GM23338 (cell line): ENCODE measurements around the gene ANKRD55. TPM values are rescaled to one million over a fixed set of nuclear protein-coding genes. Genes with fewer than 3 reads are reported as not detected.

Experiments used
- ATAC-seq: fragments of 200-7000 bp; cut with Tn5 transposase; 3 replicates; pipeline ENCODE4 v1.9.1; 2020
- DNase-seq: peaks from one replicate; pipeline ENCODE4 v3.0.0-alpha.2; 2015; ENCODE audit warnings: low spot score
- H2AFZ ChIP-seq: fragments of 200-600 bp; sonication (generic); 2 replicates; pipeline ENCODE4 v1.8.0; 2016; ENCODE audit warnings: antibody characterized with exemption, mild to moderate bottlenecking, moderate library complexity
- H3F3A ChIP-seq: fragments of 200-600 bp; sonication (generic); replicated peaks from 2 replicates; pipeline ENCODE4 v1.8.0; 2017; ENCODE audit warnings: antibody characterized with exemption, mixed run types, low read depth
- H3K27ac ChIP-seq: fragments of 200-600 bp; sonication (generic); 2 replicates; pipeline ENCODE4 v1.6.1; 2016; ENCODE audit warnings: low read depth
- H3K27me3 ChIP-seq: fragments of 200-600 bp; sonication (generic); 2 replicates; pipeline ENCODE4 v1.8.0; 2016; ENCODE audit warnings: mild to moderate bottlenecking, mixed run types, moderate library complexity; ENCODE audit not compliant: insufficient read depth
- H3K36me3 ChIP-seq: fragments of 200-600 bp; sonication (generic); 2 replicates; pipeline ENCODE4 v1.8.0; 2016; ENCODE audit warnings: mild to moderate bottlenecking; ENCODE audit not compliant: insufficient read depth
- H3K4me1 ChIP-seq: fragments of 200-600 bp; sonication (generic); 2 replicates; pipeline ENCODE4 v1.8.0; 2016; ENCODE audit warnings: mild to moderate bottlenecking, moderate library complexity; ENCODE audit not compliant: insufficient read depth
- H3K4me2 ChIP-seq: fragments of 200-600 bp; sonication (generic); 2 replicates; pipeline ENCODE4 v1.7.1; 2017; ENCODE audit warnings: mixed run types
- H3K4me3 ChIP-seq: fragments of 200-600 bp; sonication (generic); 2 replicates; pipeline ENCODE4 v1.6.1; 2016; ENCODE audit warnings: mixed run types
- H3K79me2 ChIP-seq: fragments of 200-600 bp; sonication (generic); replicated peaks from 2 replicates; pipeline ENCODE4 v1.8.0; 2017; ENCODE audit warnings: mild to moderate bottlenecking; ENCODE audit not compliant: insufficient read depth
- H3K9me2 ChIP-seq: fragments of 200-600 bp; sonication (generic); 2 replicates; pipeline ENCODE4 v1.8.0; 2017; ENCODE audit not compliant: insufficient read depth
- H4K20me1 ChIP-seq: fragments of 200-600 bp; sonication (generic); replicated peaks from 2 replicates; pipeline ENCODE4 v1.8.0; 2017; ENCODE audit warnings: mild to moderate bottlenecking; ENCODE audit not compliant: insufficient read depth
- H3K27ac Mint-ChIP-seq: 2 replicates; pipeline ENCODE4 v1.8.0; 2020; ENCODE audit warnings: inconsistent platforms, mild to moderate bottlenecking, moderate library complexity, mixed read lengths
- H3K27me3 Mint-ChIP-seq: 3 replicates; pipeline ENCODE4 v1.8.0; 2022; ENCODE audit warnings: low read depth, mild to moderate bottlenecking, moderate library complexity, mixed read lengths, inconsistent platforms; ENCODE audit not compliant: insufficient read depth, poor library complexity
- H3K36me3 Mint-ChIP-seq: 3 replicates; pipeline ENCODE4 v1.8.0; 2021; ENCODE audit warnings: low read depth, mild to moderate bottlenecking, inconsistent platforms, moderate library complexity, mixed read lengths
- H3K4me1 Mint-ChIP-seq: 3 replicates; pipeline ENCODE4 v1.8.0; 2020; ENCODE audit warnings: mild to moderate bottlenecking, inconsistent platforms, mixed read lengths
- H3K4me3 Mint-ChIP-seq: 3 replicates; pipeline ENCODE4 v1.8.0; 2021; ENCODE audit warnings: moderate library complexity, mild to moderate bottlenecking, inconsistent platforms, mixed read lengths
- H3K9me3 Mint-ChIP-seq: 3 replicates; pipeline ENCODE4 v1.8.0; 2020; ENCODE audit warnings: moderate library complexity, mild to moderate bottlenecking, inconsistent platforms, mixed read lengths
- CREB1 ChIP-seq: fragments of 250-450 bp; sonication (Bioruptor Pico); IDR thresholded peaks from 2 replicates; pipeline ENCODE4 v1.5.0; 2020; ENCODE audit warnings: low read depth, mild to moderate bottlenecking, moderate library complexity
- CTCF ChIP-seq, 2 experiments: fragments of 200-600 bp in 1 of 2; sonication (generic) in 1 of 2; conservative IDR thresholded peaks; 2 replicates each; pipeline versions ENCODE4 v1.5.1 to v1.6.1; 2016 to 2017; ENCODE audit warnings: antibody characterized with exemption in 2 of 2, low read depth in 2 of 2, mild to moderate bottlenecking in 2 of 2, moderate library complexity in 1 of 2
- EZH2 ChIP-seq: fragments of 200-600 bp; sonication (generic); IDR thresholded peaks from one replicate; pipeline ENCODE4 v1.8.0; 2017; ENCODE audit warnings: antibody characterized with exemption, mild to moderate bottlenecking, low read depth; ENCODE audit not compliant: unreplicated experiment
- EZH2phosphoT487 ChIP-seq: fragments of 200-600 bp; sonication (generic); IDR thresholded peaks from one replicate; pipeline ENCODE4 v1.8.1; 2018; ENCODE audit warnings: antibody characterized with exemption; ENCODE audit not compliant: unreplicated experiment
- JUNB ChIP-seq: IDR thresholded peaks from one replicate; pipeline ENCODE4 v1.6.1; 2016; ENCODE audit warnings: antibody characterized with exemption; ENCODE audit not compliant: unreplicated experiment
- NANOG ChIP-seq: IDR thresholded peaks from 2 replicates; pipeline ENCODE4 v1.6.1; 2016; ENCODE audit warnings: antibody characterized with exemption, borderline replicate concordance
- POLR2AphosphoS5 ChIP-seq: IDR thresholded peaks from 2 replicates; pipeline ENCODE4 v1.6.1; 2016; ENCODE audit warnings: antibody characterized with exemption, low read depth
- REST ChIP-seq: IDR thresholded peaks from one replicate; pipeline ENCODE4 v1.6.1; 2018; ENCODE audit warnings: antibody characterized with exemption; ENCODE audit not compliant: unreplicated experiment
- STAT1 ChIP-seq: IDR thresholded peaks from one replicate; pipeline ENCODE4 v1.6.1; 2016; ENCODE audit warnings: antibody characterized with exemption; ENCODE audit not compliant: unreplicated experiment
- ZNF114 ChIP-seq: fragments of 250-450 bp; sonication (Bioruptor Pico); IDR thresholded peaks from 2 replicates; pipeline ENCODE4 v1.5.0; 2020; ENCODE audit warnings: mild to moderate bottlenecking, moderate library complexity
- ZNF331 ChIP-seq: fragments of 250-450 bp; sonication (Bioruptor Pico); IDR thresholded peaks from 2 replicates; pipeline ENCODE4 v1.5.0; 2020; ENCODE audit warnings: low read depth, mild to moderate bottlenecking, moderate library complexity
- ZNF462 ChIP-seq: fragments of 250-450 bp; sonication (Bioruptor Pico); IDR thresholded peaks from 2 replicates; pipeline ENCODE4 v1.5.0; 2020; ENCODE audit warnings: mild to moderate bottlenecking, moderate library complexity
- polyA plus RNA-seq: library from polyadenylated mRNA; unstranded; fragments of >200 nt; fragmentation: Nextera tagmentation; extraction: Ambion mirVana; gene quantifications from 2 replicates; pipeline ENCODE4 v1.2.1, GENCODE V29; 2016
- total RNA-seq: library from RNA; depleted of rRNA; stranded (reverse); fragments of >200 nt; shearing (Covaris generic); gene quantifications from 2 replicates; pipeline ENCODE4 v1.2.3, GENCODE V29; 2014
- TF ChIP-seq, protein P1 (sequence below): IDR thresholded peaks from 2 replicates; pipeline ENCODE4 v1.6.1; 2016; ENCODE audit warnings: antibody characterized with exemption

The ANKRD55 gene
- total and polyA plus RNA-seq, 2 experiments from 2014 or later = not detected

DNA sequence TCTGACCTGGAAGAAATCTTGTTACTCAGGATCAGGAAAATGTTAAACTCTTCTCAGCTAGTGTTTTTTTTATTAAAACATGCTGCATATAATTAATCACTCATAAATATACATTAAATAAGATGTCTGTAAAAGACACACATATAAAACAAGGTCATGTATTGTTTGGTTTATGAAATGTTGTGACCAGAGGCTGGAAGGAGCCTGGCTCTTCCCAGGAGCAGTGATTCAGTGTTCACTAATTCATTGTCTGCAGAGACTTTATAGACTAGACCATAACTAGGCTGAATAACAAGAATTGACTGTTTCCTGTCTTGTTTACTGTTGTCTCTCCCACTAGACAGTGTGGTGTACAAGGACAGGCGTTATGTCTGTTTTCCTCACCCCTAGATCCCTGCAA is 49.1 kb upstream of the ANKRD55 start:
- H2AFZ ChIP-seq = no peak overlapping the region
- H3K79me2 ChIP-seq = no peaks in the 10 kb centered on the region
- Mint-ChIP-seq H3K36me3 (no peaks in the 10 kb centered on the region), H3K4me1 (peaks cover 4% of the 10 kb centered on the region; the same call in 1 of the 3 replicates), H3K4me3 (no peak overlapping the region), H3K27me3 (peaks cover 2% of the 10 kb centered on the region), H3K9me3 (no peaks in the 10 kb centered on the region; the same call in 2 of the 3 replicates), H3K27ac (no peak overlapping the region)
- no peaks in the 10 kb centered on the region for H3K4me1 ChIP-seq
- TF ChIP-seq, protein P1, sequence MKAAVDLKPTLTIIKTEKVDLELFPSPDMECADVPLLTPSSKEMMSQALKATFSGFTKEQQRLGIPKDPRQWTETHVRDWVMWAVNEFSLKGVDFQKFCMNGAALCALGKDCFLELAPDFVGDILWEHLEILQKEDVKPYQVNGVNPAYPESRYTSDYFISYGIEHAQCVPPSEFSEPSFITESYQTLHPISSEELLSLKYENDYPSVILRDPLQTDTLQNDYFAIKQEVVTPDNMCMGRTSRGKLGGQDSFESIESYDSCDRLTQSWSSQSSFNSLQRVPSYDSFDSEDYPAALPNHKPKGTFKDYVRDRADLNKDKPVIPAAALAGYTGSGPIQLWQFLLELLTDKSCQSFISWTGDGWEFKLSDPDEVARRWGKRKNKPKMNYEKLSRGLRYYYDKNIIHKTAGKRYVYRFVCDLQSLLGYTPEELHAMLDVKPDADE = no peak
- TF ChIP-seq ZNF114 (CRISPR knock-in tag) (no peak), CTCF (conservative IDR thresholded peaks at IDR 0.05; ENCODE audit: low read depth in 2 of 2) (no peak), ZNF331 (CRISPR knock-in tag) (no peak), NANOG (no peak), EZH2 (no peak), JUNB (no peak), CREB1 (CRISPR knock-in tag) (no peak), STAT1 (no peak), POLR2AphosphoS5 (no peak), EZH2phosphoT487 (no peak), ZNF462 (no peak), REST (no peak)
- no peaks in the 10 kb centered on the region for H3K36me3 ChIP-seq
- H3K4me3 ChIP-seq = no peak overlapping the region
- H3K27me3 ChIP-seq = no peaks in the 10 kb centered on the region
- H3K9me2 ChIP-seq = 0 out of 2 replicates have a peak, but pooled peaks cover 4% of the 10 kb centered on the region
- no peaks in the 10 kb centered on the region for H4K20me1 ChIP-seq
- H3F3A ChIP-seq = no peaks in the 10 kb centered on the region
- no peak overlapping the region for H3K4me2 ChIP-seq
- DNase-seq = no peak
- no peak for ATAC-seq
- H3K27ac ChIP-seq = no peak overlapping the region
